ENCODE data around the gene TMTC2.

TMTC2 gene

DNA sequence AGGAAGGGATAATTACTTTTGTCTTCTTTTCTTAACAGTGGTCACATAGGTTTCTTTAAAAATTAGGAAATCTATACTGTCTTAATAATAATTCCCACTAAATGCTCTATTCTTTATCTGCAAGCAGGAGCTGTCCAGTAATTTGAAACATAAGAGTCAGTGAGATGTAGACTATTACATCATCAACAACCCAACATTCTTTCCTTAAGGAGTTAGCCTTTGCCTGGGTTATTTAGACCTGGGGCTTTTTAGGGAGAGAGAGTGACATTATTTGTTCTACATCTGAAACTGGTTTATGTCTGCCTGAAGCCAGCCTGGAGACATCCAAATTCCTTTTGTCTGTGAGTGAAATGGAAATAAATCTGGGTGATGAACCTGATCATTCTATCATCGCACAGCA lies 294.4 kb downstream of the TMTC2 start:
- Histone ChIP-seq H3K36me3 (ENCODE audit: control insufficient read depth, insufficient read depth, low read length) (no peaks in the 10 kb centered on the region), H3K27me3 (replicated peaks; ENCODE audit: control insufficient read depth, insufficient read depth, low read length) (no peaks in the 10 kb centered on the region), H3K4me3 (replicated peaks; ENCODE audit: low read depth, low read length) (no peak overlapping the region)
- no peak for DNase-seq (ENCODE audit: extremely low read depth, insufficient read length)
- TF ChIP-seq, protein P1, sequence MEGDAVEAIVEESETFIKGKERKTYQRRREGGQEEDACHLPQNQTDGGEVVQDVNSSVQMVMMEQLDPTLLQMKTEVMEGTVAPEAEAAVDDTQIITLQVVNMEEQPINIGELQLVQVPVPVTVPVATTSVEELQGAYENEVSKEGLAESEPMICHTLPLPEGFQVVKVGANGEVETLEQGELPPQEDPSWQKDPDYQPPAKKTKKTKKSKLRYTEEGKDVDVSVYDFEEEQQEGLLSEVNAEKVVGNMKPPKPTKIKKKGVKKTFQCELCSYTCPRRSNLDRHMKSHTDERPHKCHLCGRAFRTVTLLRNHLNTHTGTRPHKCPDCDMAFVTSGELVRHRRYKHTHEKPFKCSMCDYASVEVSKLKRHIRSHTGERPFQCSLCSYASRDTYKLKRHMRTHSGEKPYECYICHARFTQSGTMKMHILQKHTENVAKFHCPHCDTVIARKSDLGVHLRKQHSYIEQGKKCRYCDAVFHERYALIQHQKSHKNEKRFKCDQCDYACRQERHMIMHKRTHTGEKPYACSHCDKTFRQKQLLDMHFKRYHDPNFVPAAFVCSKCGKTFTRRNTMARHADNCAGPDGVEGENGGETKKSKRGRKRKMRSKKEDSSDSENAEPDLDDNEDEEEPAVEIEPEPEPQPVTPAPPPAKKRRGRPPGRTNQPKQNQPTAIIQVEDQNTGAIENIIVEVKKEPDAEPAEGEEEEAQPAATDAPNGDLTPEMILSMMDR (IDR thresholded peaks at IDR 0.05; ENCODE audit: insufficient read depth, low read length, poor library complexity, severe bottlenecking) = no peak

DNA sequence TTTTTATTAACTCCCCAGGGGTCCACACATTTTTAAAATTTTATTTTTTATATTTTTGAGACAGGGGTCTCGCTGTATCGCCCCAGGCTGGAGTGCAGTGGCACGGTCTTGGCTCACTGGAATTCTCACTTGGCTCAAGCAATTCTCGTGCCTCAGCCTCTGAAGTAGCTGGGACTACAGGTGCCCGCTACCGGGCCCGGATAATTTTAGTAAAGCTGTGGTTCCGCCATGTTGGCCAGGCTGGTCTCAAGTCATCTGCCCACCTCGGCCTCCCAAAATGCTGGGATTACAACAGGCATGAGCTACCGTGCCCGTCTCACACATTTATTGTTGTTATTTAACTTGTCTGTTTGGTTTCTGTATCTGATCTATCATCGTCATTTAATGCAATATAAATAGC lies 307.4 kb downstream of the TMTC2 start:
- Histone ChIP-seq H3K4me3 (replicated peaks; ENCODE audit: low read depth, low read length) (no peak overlapping the region), H3K27me3 (replicated peaks; ENCODE audit: control insufficient read depth, insufficient read depth, low read length) (no peaks in the 10 kb centered on the region), H3K36me3 (ENCODE audit: control insufficient read depth, insufficient read depth, low read length) (no peaks in the 10 kb centered on the region)
- DNase-seq (ENCODE audit: extremely low read depth, insufficient read length) = no peak
- TF ChIP-seq, protein P1 (IDR thresholded peaks at IDR 0.05; ENCODE audit: insufficient read depth, low read length, poor library complexity, severe bottlenecking) = no peak

DNA sequence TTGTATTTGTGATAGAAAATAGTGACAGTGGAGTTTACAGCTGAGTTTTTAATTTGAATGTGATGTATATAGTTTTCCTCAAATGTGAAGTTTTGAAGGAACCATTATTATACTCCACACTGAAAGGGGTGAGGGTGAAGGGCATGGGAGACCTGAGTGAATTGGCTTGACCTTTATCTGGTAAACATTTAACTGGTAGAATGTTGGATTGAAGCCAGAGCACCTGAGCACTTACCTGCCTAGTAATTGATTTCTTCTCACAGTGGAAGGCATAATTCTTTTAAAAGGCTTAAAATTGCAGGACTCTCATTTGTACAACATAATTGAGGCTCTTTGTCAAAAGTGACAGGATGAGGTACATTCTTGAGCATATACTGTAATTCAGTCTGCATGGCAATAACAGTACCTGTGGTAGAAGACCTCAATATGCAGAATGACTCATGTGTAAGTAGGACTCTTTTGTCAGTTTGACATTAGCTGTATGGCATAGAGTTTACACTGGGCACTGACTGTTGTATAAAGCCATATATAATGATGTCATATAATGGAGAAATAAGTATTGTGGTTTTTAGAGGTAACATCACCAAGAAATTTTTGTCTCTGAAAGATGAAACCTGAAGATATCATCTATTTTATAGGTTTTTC lies 309.6 kb downstream of the TMTC2 start:
- Histone ChIP-seq H3K27me3 (replicated peaks; ENCODE audit: control insufficient read depth, insufficient read depth, low read length) (no peaks in the 10 kb centered on the region), H3K4me3 (replicated peaks; ENCODE audit: low read depth, low read length) (no peak overlapping the region), H3K36me3 (ENCODE audit: control insufficient read depth, insufficient read depth, low read length) (no peaks in the 10 kb centered on the region)
- TF ChIP-seq, protein P1 (IDR thresholded peaks at IDR 0.05; ENCODE audit: insufficient read depth, low read length, poor library complexity, severe bottlenecking) = no peak
- no peak for DNase-seq (ENCODE audit: extremely low read depth, insufficient read length)

DNA sequence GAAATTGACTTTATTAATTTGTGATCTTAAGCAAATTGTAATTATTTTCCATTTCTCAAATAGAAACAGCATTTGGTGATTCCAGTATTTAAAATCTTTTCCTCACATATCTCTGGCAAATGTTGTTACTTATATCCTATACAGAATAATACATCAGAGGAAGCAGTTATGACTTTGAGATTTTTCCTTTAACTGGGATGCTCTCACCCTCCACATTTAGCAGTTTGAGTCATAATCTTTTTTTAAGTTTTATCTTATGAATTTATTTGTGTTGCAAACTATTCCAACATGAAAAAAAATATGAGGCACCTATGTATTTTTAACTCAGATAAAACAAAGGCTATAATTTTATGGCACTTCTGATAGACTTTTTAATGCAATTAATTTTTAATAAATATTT lies 311.8 kb downstream of the TMTC2 start:
- no peaks in the 10 kb centered on the region for H3K27me3 ChIP-seq (replicated peaks; ENCODE audit: control insufficient read depth, insufficient read depth, low read length)
- TF ChIP-seq, protein P1 (IDR thresholded peaks at IDR 0.05; ENCODE audit: insufficient read depth, low read length, poor library complexity, severe bottlenecking) = no peak
- H3K36me3 ChIP-seq (ENCODE audit: control insufficient read depth, insufficient read depth, low read length) = no peaks in the 10 kb centered on the region
- no peak overlapping the region for H3K4me3 ChIP-seq (replicated peaks; ENCODE audit: low read depth, low read length)
- DNase-seq (ENCODE audit: extremely low read depth, insufficient read length) = no peak

DNA sequence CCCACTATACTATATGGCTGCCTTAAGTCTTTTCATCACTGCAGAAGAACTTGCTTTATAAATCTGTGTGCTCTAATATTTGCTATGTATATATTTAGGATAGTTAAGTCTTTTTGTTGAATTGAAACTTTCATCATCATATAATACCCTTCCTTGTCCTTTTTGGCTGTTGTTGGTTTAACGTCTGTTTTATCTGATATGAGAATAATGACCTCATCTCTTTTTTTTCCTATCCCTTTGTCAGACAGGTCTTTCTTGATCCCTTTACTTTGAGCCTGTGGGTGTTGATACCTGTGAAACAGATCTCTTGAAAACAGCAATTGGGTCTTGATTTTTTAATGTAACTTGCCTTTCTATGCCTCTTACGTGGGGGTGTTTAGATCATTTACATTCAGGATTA lies 316.3 kb downstream of the TMTC2 start:
- no peak overlapping the region for H3K4me3 ChIP-seq (replicated peaks; ENCODE audit: low read depth, low read length)
- no peaks in the 10 kb centered on the region for H3K36me3 ChIP-seq (ENCODE audit: control insufficient read depth, insufficient read depth, low read length)
- no peaks in the 10 kb centered on the region for H3K27me3 ChIP-seq (replicated peaks; ENCODE audit: control insufficient read depth, insufficient read depth, low read length)
- DNase-seq (ENCODE audit: extremely low read depth, insufficient read length) = no peak
- TF ChIP-seq, protein P1 (IDR thresholded peaks at IDR 0.05; ENCODE audit: insufficient read depth, low read length, poor library complexity, severe bottlenecking) = no peak

All from GM06990 (cell line).